ENCODE data around the gene HLA-DQB2. TPM values are rescaled to one million over a fixed set of nuclear protein-coding genes. Genes with fewer than 3 reads are reported as not detected.
A peak's percentile ranks its signal among the peaks of the same experiment; 100 is the strongest.
"Not testable (repeated sequence)": the region's sequence is repeated elsewhere in the genome, so short reads cannot be mapped to it uniquely, and the experiment has no call there.

The HLA-DQB2 gene
- 6.4 TPM for total RNA-seq

GRCh38 chr6:32763421-32763820 lies at the start of gene HLA-DQB2:
Gene HLA-DQB2, minus strand, starts transcription at chr6:32763532. Its CDS starts 62 bp downstream, at chr6:32763470.
- no peak for DNase-seq

GRCh38 chr6:32809171-32809570 lies 45.8 kb upstream of the HLA-DQB2 start:
- DNase-seq: no peak

- DNase-seq: no peak
Measured at GRCh38 chr6:32807020-32807580, 43.8 kb upstream of the HLA-DQB2 start.

GRCh38 chr6:32805404-32805803 lies 42.1 kb upstream of the HLA-DQB2 start:
- not testable (repeated sequence) for DNase-seq

- no peak for DNase-seq
Measured at GRCh38 chr6:32803416-32803815, 40.1 kb upstream of the HLA-DQB2 start.

- no peak for DNase-seq
Measured at GRCh38 chr6:32799740-32800139, 36.4 kb upstream of the HLA-DQB2 start.

- no peak for DNase-seq
Measured at GRCh38 chr6:32799168-32799567, 35.8 kb upstream of the HLA-DQB2 start.

- DNase-seq: peak; percentile 62
Measured at GRCh38 chr6:32796848-32797776, 33.8 kb upstream of the HLA-DQB2 start.

- DNase-seq: no peak
Measured at GRCh38 chr6:32794510-32794909, 31.2 kb upstream of the HLA-DQB2 start.

- DNase-seq: no peak
Measured at GRCh38 chr6:32792901-32793435, 29.6 kb upstream of the HLA-DQB2 start.

- DNase-seq: no peak
Measured at GRCh38 chr6:32790306-32790705, 27.0 kb upstream of the HLA-DQB2 start.

GRCh38 chr6:32785781-32786533 lies 22.6 kb upstream of the HLA-DQB2 start:
- peak; percentile 52 for DNase-seq

GRCh38 chr6:32782923-32783322 lies 19.6 kb upstream of the HLA-DQB2 start:
- not testable (repeated sequence) for DNase-seq

GRCh38 chr6:32779036-32779435 lies 15.7 kb upstream of the HLA-DQB2 start:
- DNase-seq: no peak

GRCh38 chr6:32775071-32775470 lies 11.7 kb upstream of the HLA-DQB2 start:
- DNase-seq: no peak

GRCh38 chr6:32774426-32774825 lies 11.1 kb upstream of the HLA-DQB2 start:
- no peak for DNase-seq

GRCh38 chr6:32772656-32773055 lies 9.3 kb upstream of the HLA-DQB2 start:
- no peak for DNase-seq

GRCh38 chr6:32764048-32764447 lies 716 bp upstream of the HLA-DQB2 start:
- no peak for DNase-seq

GRCh38 chr6:32761548-32761947 lies 1.8 kb downstream of the HLA-DQB2 start:
- DNase-seq: no peak

GRCh38 chr6:32761072-32761471 lies 2.3 kb downstream of the HLA-DQB2 start:
- DNase-seq: no peak

GRCh38 chr6:32759669-32760068 lies 3.7 kb downstream of the HLA-DQB2 start:
- no peak for DNase-seq

GRCh38 chr6:32752580-32752979 lies 10.8 kb downstream of the HLA-DQB2 start:
- DNase-seq: no peak

GRCh38 chr6:32745649-32746048 lies 17.7 kb downstream of the HLA-DQB2 start:
- DNase-seq: not testable (repeated sequence)
